ENCODE results near the gene FFAR4. TPM values are rescaled to one million over a fixed set of nuclear protein-coding genes. Genes with fewer than 3 reads are reported as not detected.
A peak's percentile ranks its signal among the peaks of the same experiment; 100 is the strongest.

The FFAR4 gene
- total RNA-seq, 1 donor from 2014 or later: not detected

GRCh38 chr10:93573924-93574323 lies 7.5 kb downstream of the FFAR4 start:
- FAIRE-seq: no peak

DNA sequence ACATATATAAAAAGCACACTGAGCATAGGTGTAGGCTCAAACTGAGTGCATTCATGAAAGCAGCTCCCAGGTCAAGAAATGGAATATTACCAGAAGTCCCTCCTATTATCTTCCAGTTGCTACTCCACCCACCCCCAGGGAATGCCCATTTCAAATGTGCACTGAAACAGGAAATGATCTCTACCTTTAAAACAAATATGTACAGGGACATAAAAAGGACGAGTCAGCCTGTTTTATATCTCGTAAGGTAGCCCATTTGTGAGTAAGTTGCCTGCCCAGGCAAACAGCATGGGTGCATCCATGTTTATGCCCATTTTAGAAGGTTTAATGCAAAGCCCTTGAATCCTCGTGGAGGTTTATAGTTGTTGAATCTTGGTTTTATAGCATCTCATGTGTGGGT lies 10.4 kb downstream of the FFAR4 start:
- no peak overlapping the region for H3K4me3 ChIP-seq (ENCODE audit: low read depth, low read length)
- DNase-seq (ENCODE audit: low read depth) (peak; percentile 34), FAIRE-seq (no peak)
- H3K36me3 ChIP-seq (ENCODE audit: control insufficient read depth, insufficient read depth, low read length): no peaks in the 10 kb centered on the region
- peaks cover 2% of the 10 kb centered on the region for H3K27me3 ChIP-seq (ENCODE audit: control insufficient read depth, insufficient read depth, low read length)
- TF ChIP-seq, protein P1, sequence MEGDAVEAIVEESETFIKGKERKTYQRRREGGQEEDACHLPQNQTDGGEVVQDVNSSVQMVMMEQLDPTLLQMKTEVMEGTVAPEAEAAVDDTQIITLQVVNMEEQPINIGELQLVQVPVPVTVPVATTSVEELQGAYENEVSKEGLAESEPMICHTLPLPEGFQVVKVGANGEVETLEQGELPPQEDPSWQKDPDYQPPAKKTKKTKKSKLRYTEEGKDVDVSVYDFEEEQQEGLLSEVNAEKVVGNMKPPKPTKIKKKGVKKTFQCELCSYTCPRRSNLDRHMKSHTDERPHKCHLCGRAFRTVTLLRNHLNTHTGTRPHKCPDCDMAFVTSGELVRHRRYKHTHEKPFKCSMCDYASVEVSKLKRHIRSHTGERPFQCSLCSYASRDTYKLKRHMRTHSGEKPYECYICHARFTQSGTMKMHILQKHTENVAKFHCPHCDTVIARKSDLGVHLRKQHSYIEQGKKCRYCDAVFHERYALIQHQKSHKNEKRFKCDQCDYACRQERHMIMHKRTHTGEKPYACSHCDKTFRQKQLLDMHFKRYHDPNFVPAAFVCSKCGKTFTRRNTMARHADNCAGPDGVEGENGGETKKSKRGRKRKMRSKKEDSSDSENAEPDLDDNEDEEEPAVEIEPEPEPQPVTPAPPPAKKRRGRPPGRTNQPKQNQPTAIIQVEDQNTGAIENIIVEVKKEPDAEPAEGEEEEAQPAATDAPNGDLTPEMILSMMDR (IDR thresholded peaks at IDR 0.05; ENCODE audit: insufficient read depth, low read length, severe bottlenecking): no peak

More at GRCh38 chr10:93573924-93574323, 7.5 kb downstream of the FFAR4 start:
- TF ChIP-seq, protein P1 (IDR thresholded peaks at IDR 0.05; ENCODE audit: insufficient read depth, low read length, severe bottlenecking): no peak
- no peak overlapping the region for H3K4me3 ChIP-seq (ENCODE audit: low read depth, low read length)
- DNase-seq (ENCODE audit: low read depth): no peak
- H3K36me3 ChIP-seq (ENCODE audit: control insufficient read depth, insufficient read depth, low read length): no peaks in the 10 kb centered on the region
- peaks cover 6% of the 10 kb centered on the region for H3K27me3 ChIP-seq (ENCODE audit: control insufficient read depth, insufficient read depth, low read length)

GRCh38 chr10:93577565-93577964 lies 11.1 kb downstream of the FFAR4 start:
- Histone ChIP-seq H3K36me3 (ENCODE audit: control insufficient read depth, insufficient read depth, low read length) (no peaks in the 10 kb centered on the region), H3K27me3 (ENCODE audit: control insufficient read depth, insufficient read depth, low read length) (no peaks in the 10 kb centered on the region), H3K4me3 (ENCODE audit: low read depth, low read length) (no peak overlapping the region)
- TF ChIP-seq, protein P1 (IDR thresholded peaks at IDR 0.05; ENCODE audit: insufficient read depth, low read length, severe bottlenecking): no peak
- DNase-seq (ENCODE audit: low read depth) (no peak), FAIRE-seq (no peak)

GRCh38 chr10:93579089-93579488 lies 12.6 kb downstream of the FFAR4 start:
- DNase-seq (ENCODE audit: low read depth): peak; percentile 90
- FAIRE-seq: peak; percentile 64
- Histone ChIP-seq H3K4me3 (ENCODE audit: low read depth, low read length) (no peak overlapping the region), H3K27me3 (ENCODE audit: control insufficient read depth, insufficient read depth, low read length) (no peaks in the 10 kb centered on the region), H3K36me3 (ENCODE audit: control insufficient read depth, insufficient read depth, low read length) (no peaks in the 10 kb centered on the region)
- TF ChIP-seq, protein P1 (IDR thresholded peaks at IDR 0.05; ENCODE audit: insufficient read depth, low read length, severe bottlenecking): no peak

DNA sequence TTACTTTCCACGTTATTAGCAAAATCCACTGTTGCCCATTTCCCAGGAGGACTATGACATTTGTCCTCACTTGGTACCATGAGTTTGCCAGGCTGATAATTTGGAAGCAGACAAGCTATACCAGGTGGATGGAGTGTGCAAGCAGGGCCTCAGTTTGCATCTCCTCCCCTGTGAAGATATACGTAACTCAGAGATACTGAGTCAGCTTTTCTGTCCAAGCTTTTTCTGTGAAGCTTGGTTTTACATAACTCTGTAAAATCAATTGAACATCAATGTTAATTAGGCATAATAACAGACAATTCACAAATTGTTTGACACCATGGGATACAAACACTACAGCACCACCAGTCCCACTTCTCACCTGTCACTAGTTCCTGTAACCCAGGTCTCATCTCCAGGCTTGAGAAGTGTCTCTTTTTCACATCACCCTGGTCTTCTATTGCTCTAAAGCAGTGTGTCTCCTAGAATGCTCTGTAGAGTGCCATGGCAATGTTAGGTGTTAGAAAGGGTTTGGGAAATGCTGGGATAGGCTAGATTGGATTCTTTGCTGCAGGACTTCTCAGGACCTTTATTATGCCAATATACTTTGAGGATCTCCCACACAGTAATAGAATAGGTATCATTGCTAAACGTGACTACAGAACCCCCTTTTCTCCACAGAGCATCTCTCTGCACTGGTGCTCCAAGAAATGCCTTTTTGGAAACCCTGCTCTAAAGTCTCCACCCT lies 13.7 kb downstream of the FFAR4 start:
- H3K36me3 ChIP-seq (ENCODE audit: control insufficient read depth, insufficient read depth, low read length): no peaks in the 10 kb centered on the region
- FAIRE-seq (no peak), DNase-seq (ENCODE audit: low read depth) (no peak)
- H3K4me3 ChIP-seq (ENCODE audit: low read depth, low read length): no peak overlapping the region
- no peaks in the 10 kb centered on the region for H3K27me3 ChIP-seq (ENCODE audit: control insufficient read depth, insufficient read depth, low read length)
- TF ChIP-seq, protein P1 (IDR thresholded peaks at IDR 0.05; ENCODE audit: insufficient read depth, low read length, severe bottlenecking): no peak

GRCh38 chr10:93580828-93581227 lies 14.4 kb downstream of the FFAR4 start:
- no peak for FAIRE-seq
- TF ChIP-seq, protein P1 (IDR thresholded peaks at IDR 0.05; ENCODE audit: insufficient read depth, low read length, severe bottlenecking): no peak
- no peak for DNase-seq (ENCODE audit: low read depth)
- H3K27me3 ChIP-seq (ENCODE audit: control insufficient read depth, insufficient read depth, low read length): no peaks in the 10 kb centered on the region
- H3K36me3 ChIP-seq (ENCODE audit: control insufficient read depth, insufficient read depth, low read length): no peaks in the 10 kb centered on the region
- no peak overlapping the region for H3K4me3 ChIP-seq (ENCODE audit: low read depth, low read length)

Data from bronchial epithelial cell (primary cell).